ENCODE data around the gene ADAD2.

The ADAD2 gene

DNA sequence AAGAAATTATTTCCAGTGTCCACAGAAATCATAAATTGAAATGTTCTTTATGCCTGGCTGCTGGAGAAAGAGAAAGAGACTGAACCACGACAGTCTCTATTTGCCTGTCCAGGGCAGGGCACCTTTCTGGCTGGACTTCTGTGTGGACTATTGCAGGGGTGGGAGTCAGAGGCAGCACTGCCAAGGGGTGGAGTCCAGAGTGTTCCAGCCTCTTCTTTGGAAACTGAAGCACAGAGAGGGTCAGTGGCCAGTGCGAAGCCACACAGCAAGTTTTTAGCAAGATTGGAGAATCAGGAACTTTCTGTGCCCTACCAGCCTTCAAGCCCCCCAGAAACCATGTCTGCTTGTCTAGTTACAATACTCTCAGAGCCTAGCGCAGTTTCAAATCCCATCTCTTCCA, 33.6 kb downstream of the ADAD2 start:
- DNase-seq (ENCODE audit: low spot score) = no peak

DNA sequence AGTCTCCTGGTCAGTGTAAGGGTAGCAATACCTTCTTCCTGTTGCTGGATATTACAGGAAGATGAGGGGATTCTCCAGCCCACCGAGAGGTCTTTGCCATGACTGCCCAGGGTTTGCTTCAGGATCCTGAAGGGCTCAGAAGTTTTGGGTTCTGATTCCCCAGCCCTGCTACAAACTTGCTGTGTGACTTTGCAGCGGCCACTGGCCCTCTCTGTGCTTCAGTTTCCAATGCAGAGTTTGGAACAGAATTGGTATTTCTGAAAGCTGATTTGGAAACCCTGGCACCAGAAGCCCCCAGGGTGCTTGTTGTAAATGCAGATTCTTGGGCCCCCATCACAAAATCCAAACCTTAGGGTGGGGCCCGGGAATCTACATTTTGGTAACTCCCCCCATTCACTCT, 34.2 kb downstream of the ADAD2 start:
- DNase-seq (ENCODE audit: low spot score) = no peak

DNA sequence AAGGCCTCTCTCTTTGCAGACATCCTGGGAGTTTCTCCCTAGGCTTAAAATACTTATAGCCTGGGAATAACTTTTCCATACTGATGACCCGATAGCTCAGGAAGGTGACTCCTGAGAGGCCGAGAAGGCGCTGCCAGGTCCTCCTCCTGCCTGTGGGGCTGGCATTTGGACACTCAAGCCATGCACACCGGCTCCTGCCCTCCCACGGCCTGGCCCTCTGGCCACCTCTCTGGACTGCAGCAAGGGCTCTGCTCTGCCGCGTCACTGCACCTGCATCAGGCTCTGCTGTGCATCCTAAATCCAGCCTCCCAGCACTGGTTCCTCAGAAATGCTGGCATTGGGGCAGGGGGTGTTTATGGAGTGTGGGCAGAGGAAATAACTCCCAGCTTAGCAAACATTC, 34.6 kb downstream of the ADAD2 start:
- DNase-seq (ENCODE audit: low spot score) = no peak

DNA sequence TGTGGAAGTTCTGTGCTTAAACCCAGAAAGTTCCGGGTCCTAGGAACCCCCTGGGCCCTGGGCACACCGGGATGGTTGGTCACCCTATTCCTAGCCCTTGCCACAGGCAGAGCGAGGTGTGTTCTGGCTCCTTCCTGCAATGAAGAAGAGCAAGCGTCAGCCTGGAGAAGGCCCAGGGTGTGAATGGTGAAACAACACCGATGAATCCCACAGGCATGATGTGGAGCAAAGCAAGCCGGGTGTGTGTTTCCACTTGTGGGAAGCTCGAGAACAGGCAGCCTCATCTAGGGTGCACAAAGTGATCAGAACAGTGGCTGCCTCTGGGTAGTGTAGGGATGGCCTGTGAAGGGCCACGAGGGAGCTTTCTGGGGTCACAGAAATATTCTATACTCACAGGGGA, 35.1 kb downstream of the ADAD2 start:
- no peak for DNase-seq (ENCODE audit: low spot score)

DNA sequence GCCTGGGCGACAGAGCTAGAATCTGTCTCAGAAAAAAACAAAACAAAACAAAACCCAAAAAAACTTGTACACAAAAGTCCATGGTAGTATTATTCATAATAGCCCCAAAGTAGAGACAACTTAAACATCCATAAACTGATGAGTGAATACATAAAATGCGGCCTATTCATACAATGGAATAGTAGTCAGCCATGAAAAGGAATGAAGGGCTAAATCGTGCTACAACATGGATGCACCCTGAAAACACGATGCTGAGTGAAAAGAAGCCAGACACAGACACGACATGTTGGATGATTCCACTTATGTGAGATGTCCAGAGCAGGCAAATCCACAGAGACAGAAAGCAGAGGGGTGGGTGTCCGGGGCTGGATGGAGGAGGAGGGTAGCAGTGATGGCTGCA, 36.6 kb downstream of the ADAD2 start:
- no peak for DNase-seq (ENCODE audit: low spot score)

DNA sequence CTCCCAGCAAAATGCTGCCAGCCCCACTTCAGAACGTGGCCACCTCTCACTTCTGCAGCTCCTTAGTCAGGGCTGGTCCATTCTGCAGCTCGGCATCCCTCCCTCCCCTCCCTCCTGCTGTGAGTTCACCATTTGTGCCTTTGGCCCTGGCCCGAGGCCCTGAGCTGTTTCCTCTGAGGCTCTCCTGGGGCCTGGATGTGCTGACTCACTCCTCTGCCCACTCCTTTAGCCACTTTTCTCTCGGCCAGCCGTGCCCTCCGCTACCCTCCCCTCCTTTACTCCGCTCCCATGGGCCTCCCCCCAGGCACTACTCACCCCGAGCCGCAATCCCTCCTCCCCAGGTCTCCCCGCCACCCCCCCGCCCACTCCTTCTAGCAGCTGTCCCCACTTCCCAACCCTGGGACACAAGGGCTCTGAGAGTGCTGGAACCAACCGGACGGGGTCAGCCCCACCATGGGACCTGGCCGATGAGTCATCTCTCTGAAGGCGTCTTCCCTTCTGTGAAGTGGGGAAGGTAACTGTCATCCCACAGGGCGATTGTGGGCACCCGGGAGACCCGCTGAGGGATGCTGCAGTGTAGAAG, 37.4 kb downstream of the ADAD2 start:
- DNase-seq (ENCODE audit: low spot score) = peak; percentile 49

DNA sequence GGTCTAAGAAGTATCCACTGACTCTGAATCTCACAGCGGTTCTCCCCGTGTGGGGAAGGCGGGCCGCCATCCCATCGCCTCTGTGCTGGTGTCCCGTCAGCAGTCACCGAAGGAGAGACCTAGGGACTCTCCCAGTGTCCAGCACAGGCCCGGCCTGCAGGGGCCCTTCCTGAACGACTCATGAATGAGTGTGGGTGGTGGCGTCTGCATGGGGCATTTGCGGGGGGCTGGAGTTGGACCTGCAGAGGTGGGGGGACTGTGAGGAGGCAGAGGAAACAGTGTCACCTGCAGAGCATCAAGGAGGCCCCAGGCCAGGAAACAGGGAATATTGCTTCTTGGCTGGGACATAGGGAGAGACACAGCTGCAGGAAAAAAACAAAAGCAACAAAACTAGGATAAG, 38.5 kb downstream of the ADAD2 start:
- DNase-seq (ENCODE audit: low spot score) = no peak

DNA sequence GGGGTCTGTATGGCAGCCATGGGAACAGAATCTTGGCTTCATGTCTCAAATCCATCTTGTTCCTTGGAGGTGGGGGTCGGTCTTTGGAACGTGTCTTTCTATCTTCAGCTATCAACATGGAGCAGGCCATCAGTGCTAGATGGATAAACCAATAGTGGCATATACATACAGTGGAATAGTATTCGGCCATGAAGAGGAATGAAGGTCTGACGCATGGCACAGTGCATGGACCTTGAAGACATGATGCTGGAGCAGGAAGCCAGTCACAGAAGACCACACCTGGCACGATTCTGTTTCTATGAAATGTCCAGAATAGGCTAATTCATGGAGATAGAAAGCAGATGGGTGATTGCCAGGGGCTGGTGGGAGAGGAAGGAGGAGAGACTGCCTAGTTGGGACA, 41.1 kb downstream of the ADAD2 start:
- no peak for DNase-seq (ENCODE audit: low spot score)

DNA sequence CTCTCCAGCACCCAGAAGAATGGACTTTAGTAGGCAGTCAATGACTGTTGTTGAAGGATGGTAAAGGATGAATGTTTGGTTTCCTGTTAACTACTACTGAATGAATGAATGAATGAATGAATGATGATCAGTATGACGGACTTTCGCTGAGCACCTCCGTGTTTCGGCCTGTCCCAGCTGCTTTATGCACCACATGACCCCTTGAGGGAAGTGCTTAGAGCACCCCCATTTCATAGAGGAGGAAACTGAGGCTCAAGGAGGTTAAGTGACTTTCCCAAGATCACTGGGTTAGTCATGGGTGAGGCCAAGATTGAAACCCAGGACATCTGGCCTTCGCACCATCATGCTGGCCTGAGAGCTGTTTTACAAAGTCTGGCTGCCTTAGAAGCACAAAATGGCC, 42.0 kb downstream of the ADAD2 start:
- DNase-seq (ENCODE audit: low spot score) = no peak

DNA sequence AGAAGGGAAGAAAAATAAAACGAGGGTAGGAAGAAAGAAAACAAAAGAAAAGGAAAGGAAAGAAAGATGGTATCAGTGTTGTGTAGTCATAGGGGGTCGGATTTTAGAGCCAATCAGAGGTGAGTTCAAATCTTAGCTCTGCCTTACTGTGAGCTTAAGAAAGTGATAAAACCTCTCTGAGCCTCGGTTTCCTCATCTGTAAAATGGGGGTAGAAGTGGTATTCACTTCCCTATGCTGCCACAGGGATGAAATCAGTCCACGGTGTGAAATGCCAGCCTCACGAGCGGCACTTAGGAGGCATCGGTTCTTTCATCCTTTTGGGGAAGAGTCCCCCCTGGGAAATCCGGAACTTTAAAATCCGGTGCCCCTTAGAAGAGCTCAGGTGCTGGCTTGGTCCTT, 42.8 kb downstream of the ADAD2 start:
- no peak for DNase-seq (ENCODE audit: low spot score)

DNA sequence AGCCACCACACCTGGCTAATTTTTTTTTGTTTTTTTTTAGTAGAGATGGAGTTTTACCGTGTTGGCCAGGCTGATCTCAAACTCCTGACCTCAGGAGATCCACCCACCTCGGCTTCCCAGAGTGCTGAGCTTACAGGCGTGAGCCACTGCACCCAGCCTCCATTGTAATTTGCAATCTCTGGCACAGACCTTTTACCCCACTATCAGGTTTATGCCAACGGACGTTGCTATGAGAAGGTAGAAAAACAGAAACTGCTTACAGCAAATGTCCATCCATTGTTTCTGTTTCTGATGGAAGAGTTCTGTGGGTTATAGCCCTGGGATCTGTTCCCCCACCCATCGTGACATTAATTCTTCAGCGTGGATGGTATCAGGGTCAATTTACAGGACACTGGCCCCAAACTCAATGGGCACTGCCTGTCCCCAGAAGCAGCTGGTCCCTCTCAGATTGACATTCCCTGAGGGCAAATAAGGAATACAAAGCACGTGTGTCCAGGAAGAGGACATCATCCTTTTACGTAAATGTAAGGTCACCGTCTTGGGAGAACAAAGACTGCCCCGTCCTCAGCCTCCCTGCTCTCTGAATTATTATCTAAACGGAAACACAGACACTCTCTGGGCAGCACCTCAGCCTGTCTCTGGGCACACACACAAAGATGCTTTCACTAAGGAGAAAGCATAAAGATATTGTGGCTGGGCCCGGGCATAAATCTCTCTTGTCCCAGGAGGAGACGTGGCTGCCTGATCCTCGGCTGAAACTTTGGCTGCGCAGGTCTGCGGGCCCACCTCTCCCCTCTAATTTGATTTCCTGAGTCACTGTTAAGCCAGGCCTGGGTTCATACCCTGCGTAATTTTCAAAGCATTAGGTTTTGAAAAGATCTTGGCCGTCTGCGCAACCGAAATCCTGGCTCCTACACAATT, 43.6 kb downstream of the ADAD2 start:
- DNase-seq (ENCODE audit: low spot score) = no peak

DNA sequence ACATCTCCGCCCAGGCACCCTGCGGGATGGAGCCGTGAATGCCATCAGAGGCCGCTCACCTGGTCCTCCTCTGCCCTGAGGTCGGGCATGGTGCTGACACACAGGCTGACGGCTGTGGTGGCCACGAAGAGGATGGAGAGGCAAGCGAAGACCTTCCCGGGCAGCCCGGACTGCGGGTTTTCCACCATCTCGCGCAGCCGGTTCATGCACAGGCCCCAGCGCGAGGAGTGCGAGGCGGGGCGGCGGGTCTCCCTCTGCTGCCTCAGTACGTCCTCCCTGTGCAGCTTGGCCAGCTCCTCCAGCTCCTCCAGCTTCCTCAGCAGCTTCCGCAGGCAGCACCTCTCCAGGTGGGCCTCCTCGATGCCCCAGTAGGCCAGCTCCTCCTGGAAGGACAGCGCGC, 45.7 kb downstream of the ADAD2 start:
- no peak for DNase-seq (ENCODE audit: low spot score)

DNA sequence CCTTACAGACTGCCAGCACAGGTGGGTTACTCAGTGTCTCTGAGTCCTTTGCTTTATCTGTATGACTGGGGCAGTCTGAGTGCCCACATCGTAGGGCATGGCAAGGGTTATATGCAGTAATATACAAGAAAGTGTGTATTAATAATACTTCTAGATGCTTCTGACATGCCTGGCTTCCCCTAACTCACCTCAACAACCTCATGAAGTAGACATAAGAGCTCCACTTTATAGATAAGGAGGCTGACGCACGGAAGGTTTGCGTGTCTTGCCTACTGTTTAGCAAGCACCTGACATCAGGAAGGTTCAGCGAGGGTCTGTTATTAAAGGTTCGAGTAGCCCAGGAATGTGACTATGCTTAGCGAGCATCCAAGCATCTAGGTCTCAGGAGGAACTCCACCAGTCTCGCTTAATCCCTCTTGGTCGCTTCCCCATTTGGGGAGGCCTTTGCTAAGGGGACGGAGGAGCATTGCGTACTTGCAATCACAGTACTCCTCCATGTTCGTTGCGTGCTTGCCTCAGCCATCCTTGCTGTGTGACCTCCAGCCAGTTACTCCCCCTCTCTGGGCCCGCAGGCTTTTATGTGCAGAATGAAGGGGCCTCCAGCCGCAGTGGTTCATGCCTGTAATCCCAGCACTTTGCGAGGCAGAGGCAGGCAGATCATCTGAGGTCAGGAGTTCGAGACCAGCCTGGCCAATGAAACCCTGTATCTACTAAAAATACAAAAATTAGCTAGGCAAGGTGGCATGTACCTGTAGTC, 47.2 kb downstream of the ADAD2 start:
- no peak for DNase-seq (ENCODE audit: low spot score)

DNA sequence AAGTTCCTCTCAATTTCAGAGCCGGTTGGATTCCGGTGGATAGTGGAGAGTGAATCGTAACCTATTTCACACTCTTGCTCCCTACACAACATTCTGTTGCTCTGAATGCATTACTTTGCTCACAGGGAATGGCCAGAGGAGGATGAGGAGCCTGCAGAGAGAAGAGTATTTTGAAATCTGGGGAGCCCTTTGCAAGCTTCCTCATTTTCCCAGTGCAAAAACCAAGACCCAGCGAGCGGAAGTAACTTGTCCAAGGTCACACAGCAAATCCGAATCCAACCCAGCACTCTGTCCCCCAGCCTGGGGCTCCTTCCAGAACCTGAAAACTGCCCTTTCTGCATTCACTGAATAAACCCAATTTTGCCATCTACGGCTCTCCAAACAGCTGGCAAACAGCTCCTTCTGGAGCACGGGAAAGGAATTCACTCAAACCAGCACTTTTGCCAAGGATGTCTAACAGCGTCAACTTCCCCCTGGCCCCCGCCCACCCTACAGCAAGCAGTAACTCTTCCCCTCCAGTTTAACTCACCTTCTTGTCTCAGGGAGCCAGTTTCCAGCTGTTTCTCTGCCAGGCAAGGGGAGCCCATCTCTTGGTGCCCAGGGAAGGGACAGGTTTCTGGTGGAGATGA, 48.3 kb downstream of the ADAD2 start:
- no peak for DNase-seq (ENCODE audit: low spot score)

DNA sequence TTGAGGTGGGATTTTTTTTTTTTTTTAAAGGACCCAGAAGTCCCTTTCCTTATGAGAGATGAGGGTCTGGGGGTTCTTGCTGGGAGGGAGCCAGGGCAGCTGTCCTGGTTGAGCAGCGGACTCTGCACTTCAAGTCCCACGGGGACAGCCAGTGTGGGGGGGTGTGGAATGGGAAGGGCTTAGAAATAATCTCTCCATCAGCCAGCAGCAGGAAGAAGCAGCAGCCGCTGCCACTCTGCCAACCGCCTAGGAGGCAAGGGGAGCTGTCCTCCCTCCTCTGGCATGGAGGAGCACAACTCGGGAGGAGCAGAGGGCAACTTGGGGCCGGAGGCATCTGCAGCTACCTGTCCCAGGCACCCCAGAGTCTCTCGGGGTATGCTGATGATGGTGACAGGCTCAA, 49.0 kb downstream of the ADAD2 start, which contains the start of gene KCNG4:
Gene KCNG4 (minus strand): TSS at position 104 of the 400 bp plus-strand sequence. CDS start 2,527 bp downstream, outside the sequence.
- DNase-seq (ENCODE audit: low spot score) = no peak

DNA sequence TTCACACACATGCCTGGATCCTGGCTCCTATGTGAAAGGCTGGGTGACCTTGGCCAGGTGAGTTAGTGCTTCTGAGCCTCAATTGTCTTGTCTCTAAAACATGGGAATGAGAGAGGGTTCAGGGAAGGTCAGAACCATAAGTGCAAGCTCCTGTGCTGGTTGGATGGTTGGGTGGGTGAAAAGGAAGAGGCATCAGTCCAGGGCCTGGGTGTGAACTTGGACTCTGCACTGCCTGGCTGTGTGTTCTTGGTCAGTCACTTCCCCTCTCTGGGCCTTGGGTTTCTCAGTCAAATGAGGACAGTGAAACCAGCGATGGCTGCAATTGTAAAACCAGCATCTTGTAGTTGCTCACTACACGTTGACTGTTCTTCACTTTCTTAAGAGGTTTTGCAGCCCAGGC, 49.5 kb downstream of the ADAD2 start:
- DNase-seq (ENCODE audit: low spot score) = no peak

DNA sequence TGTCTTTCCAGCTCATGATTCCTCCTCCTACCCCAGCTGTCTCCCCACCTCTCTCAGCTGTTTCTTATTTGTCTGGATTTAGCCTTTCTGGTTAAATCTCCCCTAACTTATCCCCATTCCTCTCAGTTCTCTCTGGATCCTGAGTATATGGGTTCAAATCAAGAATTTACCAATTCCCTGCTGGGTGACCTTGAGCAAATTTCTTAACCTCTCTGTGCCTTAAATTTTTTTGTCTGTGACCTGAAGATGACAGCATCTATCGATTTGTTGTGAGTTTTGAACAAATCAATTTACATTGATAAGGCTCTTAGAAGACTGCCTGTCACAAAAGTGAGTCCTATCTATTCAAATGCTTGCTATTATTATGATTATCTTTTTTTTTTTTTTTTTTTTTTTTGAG, 50.8 kb downstream of the ADAD2 start:
- DNase-seq (ENCODE audit: low spot score) = no peak

DNA sequence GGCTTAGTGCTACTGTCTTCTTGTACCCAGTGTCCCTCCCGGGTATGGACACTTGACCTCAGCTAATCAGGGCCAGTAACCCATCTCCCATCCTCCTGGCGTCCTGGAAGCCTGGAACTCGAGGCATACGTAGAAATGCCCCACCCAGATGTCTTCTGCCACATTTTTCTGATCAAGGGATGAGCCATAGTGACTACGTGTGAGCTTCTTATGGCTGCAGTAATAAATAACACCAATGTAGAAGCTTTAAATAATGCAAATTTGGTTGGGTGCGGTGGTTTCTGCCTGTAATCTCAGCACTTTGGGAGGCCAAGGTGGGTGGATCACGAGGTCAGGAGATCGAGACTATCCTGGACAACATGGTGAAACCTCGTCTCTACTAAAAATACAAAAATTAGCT, 51.9 kb downstream of the ADAD2 start:
- DNase-seq (ENCODE audit: low spot score) = no peak

DNA sequence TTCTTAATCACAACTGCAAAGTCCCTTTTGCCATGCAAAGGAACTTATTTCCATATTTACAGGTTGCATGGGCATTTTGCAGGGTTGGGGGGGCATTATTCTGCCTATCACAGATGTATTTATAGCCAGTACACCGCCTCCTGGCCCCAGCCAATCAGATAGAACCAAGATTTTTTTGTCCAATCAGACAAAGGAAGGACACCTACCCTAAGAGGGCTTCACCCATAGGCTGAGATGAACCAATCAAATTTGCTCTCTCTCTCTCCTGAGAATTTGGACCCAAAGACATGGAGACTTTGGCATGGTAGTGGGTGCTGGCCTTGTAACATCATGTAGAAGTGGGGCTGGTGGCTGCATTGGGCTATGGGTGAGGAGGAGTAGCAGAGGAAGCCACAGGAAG, 52.8 kb downstream of the ADAD2 start:
- no peak for DNase-seq (ENCODE audit: low spot score)

DNA sequence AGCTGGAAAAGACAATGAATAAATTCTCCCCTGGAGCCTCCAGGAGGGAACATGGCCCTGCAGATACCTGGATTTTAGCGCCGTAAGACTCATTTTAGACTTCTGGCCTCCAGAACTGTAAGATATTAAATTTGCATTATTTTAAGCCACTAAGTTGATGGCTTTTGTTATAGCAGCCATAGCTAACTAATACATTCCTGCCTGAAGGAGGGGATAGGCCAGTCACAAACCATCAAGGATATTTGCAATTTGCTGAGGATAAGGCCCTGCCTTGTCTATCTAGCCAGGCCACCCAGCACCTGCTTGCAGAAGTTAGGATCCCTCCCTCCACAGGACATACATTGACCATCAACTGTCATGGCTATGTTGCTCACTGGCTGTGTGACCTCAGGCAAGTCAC, 53.8 kb downstream of the ADAD2 start:
- DNase-seq (ENCODE audit: low spot score) = no peak

DNA sequence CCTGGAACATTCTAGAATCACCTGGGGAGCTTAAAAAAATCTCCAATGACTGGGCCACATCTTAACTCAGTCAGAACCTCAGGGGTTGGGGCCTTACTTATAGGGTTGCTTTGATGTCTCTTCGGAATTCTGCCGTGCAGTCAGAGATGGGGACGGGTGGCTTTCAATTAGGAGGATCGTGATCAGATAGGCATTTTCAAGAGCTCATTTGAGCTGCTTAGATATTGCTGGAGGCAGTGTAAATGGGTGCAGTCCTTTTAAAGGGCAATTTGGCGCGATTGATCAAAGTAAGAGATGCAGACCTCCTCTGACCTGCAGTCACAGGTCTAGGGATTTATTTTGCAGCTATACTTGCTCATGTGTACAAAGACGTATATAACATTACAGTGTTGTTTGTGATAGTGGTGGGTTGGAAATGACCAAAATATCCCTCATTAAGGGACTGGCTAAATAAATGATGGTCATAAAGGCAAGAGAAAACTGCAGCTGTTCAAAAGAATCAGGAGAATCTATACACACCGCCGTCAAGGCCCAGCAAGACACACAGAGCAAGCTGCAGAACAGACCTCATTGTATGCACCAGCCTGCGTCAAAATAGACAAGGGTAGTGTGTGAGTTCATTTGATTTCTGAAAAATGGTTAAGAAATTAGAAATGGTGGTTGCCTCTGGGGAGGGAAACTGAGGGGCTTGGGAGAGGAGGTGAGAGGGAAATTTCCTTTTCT, 55.2 kb downstream of the ADAD2 start:
- DNase-seq (ENCODE audit: low spot score) = no peak

DNA sequence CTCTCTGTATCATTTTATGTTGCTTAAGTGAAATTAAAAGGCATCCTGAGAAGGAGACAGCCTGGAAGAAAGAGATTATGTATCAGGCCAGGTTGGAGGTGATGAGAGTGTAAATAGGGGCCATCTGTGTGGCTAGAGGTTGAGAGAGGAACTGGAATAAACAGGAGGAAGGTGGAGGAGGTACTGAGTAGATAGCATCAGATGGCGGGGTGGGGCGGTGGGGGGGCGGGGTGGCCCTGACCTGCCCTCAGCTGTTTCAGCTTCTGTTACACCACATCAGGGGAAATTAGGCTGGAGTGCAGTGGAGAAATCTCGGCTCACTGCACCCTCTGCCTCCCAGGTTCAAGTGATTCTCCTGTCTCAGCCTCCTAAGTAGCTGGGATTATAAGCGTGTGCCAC, 55.7 kb downstream of the ADAD2 start:
- DNase-seq (ENCODE audit: low spot score) = no peak
